Mucosa of gallbladder (tissue), 1 donor: ENCODE results near the gene ZBTB20. TPM values are rescaled to one million over a fixed set of nuclear protein-coding genes. Genes with fewer than 3 reads are reported as not detected.
"Not testable (repeated sequence)": the region's sequence is repeated elsewhere in the genome, so short reads cannot be mapped to it uniquely, and the experiment has no call there.

Experiments used
- DNase-seq: peaks from one replicate; pipeline ENCODE4 v3.0.0-alpha.2; 2020; ENCODE audit warnings: low spot score
- total RNA-seq: library from RNA; stranded (reverse); gene quantifications from one replicate; pipeline ENCODE4 v1.2.1, GENCODE V29; 2021
- donor health status: DM: no; HTN: no; CAD: no.

The ZBTB20 gene
- total RNA-seq, 1 donor from 2014 or later: 75.9 TPM

DNA sequence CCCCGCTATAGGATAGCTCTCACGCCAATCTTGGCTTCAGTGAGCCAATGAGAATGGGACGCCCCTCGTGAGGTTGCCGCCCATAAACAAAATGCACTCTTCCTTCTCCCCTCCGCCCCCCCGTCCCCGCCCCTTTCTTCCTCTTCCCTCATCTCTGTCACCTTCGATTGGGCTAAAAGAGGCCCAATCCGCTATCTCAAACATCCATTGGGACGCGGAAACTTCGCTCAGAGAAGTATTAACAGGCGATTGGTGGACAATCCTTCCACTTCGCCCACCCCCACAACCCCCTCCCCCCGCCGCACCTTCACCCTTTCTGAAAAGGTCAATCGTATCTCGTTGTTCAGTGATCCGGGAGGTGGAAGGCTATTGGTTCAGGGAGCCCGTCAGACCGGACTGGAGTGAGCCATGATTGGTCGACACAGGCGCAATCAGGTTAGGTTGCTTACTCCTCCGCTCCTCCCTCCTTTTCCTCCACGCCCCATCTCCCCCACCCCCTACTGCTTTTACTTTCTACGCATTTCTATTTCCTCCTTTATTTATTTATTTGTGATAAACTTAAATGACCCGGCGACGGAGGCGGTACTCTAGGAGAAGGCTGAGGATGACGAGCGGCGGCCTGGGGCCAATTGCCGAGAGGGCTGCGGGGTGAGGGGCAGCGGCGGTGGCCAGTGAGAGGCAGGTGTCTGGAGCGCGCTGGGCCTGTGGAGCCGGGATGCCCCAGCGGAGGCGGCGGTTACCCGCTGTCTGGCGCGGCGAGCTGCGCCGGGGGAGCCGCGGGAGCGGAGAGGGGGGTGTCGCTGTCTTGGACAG is 447 bp upstream of the ZBTB20 start:
- DNase-seq: peak; percentile 99

DNA sequence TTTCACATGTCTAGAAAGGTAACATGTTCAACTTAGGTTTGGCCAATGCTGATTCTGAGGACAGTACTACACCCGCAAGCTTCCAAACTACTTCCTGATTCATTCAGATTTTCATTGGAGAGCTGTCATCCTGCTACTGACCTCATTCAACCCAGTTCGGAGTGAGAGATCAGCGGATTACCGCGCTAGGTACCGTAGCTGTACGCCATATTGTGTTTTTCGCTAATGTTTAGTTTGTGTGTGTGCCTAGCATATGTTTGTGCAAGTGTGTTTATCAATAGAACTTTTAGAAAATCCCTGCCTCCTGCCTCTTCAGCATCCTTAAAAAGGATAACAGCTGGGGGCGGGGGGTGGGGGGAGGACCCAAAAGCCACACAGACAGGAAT is 1.1 kb downstream of the ZBTB20 start:
- peak; percentile 36 for DNase-seq

DNA sequence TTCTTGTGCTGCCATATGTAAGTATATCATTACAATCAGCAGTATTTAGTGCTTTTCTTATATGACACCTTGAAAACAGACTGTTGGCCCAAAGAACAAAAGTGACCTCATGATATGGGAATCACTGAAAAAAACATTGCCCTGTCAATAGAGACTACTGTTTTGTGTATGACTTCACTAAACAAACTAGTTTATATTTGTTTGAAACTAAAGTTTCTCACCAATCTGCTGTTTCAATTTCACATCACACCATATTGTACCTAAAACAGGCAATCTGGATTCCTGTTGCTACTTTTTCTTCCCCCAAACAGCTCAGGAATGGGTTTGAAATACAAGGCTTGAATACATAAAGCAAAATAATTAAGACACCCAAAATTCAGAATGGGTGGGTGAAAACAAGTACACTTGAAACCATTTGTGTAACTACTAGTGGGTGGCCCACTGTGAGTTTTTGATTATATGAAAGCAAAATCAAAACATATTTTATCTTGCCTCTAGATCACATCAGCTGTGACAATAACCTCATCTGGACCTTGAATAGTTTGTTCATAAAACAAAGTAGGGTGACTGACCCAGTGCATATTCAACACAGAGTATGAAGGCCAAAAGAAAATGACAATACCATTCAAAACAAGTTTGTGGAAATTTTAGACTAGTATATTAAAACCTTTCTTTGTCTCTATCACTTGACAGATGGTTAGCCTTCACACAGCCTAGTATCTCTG is 5.9 kb downstream of the ZBTB20 start:
- no peak for DNase-seq

DNA sequence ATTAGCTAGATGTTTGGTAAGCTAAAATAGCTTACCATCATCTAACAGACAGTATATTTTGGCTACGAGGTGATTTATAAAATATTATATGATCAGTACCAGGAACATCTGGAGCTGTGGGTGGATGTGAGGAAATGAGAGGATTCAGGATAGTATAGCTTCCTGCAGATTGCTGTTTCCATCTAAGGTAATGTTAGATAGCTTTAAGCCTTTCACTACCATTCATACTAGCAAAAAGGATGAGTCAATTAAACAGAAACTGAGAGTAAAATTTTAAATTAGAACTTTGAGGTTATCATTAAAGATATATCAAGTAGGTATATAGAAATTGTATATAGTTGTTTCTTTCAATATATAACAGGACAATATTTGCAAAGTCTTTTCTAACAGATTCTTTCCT is 8.0 kb downstream of the ZBTB20 start:
- DNase-seq: no peak

DNA sequence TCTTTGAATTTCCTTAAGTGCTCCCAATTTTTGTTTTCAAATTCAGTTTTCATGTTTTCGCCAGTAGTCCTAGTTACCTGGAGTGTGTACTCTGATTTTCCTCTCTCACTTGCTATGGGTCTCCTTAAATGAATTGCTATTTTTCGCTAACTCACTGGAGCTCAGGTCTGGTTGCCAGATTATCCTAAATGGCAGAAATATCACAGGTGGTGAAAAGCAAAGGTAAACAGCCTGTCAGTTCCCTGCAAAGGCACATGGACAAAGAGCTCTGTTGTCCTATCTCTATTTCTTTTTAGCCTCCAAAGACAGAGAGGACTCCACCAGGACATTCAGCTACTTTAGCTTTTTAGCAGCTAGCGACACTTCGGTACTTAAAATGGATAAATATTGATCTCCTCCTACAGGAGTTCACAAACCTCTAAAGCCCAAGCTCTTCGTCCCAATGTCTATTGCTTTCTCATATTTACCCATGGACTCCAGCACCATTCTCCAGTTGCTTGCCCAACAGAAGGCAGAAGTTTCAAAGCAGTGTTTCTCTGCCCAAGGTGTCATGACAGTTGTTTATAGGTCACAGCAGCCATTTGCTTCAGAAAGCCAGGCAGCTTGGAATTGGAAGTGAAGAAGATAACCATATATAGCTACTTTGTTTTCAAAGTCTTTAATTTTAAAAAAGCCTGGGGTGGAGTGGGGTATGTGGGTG is 12.3 kb downstream of the ZBTB20 start:
- DNase-seq: no peak

DNA sequence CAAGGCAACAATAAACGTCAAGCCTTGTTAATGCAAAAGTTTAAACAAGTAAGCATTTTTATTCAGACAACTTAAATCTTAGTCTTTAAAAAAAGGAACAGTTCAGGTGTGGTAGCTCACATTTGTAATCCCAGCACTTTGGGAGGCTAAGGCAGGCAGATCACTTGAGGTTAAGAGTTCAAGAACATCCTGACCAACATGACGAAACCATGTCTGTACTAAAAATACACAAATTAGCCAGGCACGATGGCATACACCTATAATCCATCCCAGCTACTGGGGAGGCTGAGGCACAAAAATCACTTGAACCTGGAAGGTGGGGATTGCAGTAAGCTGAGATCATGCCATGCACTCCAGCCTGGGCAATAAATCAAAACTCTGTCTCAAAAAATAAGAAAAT is 19.9 kb downstream of the ZBTB20 start:
- DNase-seq: no peak

DNA sequence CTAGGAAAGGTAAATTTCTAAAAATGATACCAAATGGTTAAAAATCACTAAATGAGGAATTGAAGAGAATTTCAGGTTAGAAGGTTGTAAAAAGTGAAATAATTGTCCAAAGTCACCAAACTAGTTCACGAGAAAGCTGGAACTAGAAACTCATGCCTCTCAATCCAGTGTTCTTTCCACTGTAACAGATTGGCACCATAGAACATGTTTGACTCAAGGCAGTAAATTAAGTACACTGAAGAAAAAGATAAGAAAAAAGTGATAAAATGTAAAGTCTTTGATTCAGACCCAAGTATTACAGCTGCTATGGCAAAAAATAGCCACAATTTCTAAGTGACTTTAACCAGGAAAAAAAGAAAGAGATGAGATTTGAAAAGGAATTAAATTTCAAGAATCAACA is 26.5 kb downstream of the ZBTB20 start:
- no peak for DNase-seq

DNA sequence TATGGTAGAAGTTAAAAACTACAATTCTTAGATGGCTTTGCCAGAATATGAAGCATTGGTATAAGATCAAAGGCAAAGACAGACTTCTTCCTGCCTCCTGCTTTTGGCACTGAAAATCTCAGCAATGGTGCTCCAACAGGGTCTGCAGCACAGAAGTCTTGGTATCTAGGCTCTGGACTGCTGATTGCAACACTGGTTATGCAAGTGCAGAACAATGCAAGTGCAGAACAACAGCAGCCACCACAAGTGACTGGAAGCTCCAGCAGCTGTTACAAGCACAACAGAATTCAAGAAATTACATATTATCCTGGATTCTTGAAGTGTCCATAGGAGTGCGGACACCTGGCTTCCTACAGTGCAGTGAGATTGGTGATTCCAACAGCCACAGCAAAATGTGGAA is 33.7 kb downstream of the ZBTB20 start:
- no peak for DNase-seq

DNA sequence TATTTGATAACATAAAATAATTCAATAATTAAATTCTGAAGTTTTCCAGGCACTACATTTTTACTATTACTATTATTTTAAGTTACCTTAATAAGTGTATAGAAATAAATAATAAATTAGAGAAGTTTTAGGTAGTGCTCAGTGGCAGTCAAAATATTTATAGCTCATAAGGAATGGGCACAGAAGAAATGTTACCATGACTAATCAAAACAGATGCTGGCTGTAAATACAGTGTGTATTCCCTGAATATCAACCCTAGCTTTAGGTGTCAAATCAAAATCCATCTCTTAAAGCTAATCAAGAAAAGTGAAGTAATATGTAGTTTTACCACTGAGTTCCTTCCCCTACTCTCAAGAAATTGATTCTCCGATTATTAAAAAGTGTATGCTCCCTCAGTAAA is 35.5 kb downstream of the ZBTB20 start:
- DNase-seq: no peak

DNA sequence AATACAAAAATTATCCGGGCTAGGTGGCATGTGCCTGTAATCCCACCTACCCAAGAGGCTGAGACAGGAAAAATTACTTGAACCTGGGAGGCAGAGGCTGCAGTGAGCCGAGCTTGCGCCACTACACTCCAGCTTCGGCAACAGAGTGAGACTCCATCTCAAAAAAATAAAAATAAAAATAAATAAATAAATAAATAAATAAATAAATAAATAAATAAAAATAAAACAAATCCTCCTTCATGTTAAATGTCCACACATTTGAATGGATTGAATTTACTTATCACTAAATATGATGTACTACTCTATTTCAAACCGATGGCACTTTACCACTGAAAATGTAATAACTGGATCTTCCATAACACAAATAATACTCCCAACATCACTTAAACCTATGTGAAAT is 36.3 kb downstream of the ZBTB20 start:
- DNase-seq: no peak

DNA sequence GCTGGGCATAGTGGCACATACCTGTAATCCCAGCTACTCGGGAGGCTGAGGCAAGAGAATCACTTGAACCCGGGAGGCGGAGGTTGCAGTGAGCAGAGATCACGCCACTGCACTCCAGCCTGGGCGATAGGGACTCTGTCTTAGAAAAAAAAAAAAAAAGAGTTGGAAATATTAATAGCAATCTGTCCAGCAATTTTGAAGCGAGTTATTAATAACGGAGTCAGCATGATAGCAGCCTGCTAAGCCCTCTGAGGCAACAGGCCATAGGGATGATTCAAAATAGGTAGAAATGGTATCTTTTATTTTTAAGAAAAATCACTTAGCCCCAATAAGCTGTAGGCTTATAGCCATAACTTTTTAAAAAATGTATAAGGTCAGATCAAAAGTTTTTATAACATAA is 37.0 kb downstream of the ZBTB20 start:
- DNase-seq: not testable (repeated sequence)

DNA sequence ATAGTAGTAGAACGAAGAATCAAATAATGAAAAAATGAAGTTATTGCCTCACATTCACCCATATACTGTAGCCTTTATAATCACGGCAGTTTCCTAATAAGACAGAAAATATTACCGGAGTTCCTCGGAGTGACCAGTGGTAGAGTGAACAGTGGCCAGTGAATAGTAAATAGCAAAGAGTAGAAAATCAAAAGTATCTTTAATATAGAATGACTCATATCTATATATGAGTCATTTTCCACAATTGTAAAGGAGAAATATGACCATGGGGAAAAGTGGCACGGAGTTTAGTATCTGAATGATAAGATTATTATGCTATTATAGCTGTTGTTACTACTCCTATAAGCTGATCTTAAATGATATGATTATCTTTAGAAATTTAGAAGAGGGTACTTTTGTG is 38.5 kb downstream of the ZBTB20 start:
- no peak for DNase-seq

DNA sequence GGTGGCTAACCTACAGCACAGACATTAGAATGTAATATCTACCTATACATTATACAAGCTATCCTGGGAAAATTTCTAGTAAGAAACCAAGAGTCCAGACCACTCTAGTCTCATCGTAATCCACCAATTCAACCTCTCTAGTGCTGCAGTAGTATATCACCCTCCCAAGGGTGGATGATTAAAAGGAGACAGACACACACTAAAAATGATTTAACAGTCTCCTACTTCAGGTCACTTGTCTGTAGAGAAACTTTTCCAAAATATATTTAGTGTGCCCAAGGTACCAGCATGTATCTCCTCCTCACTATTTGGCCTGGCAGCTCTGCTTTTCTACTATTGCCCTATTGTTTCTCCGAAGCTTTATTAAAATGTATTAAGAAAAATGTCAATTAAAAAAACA is 45.0 kb downstream of the ZBTB20 start:
- no peak for DNase-seq

DNA sequence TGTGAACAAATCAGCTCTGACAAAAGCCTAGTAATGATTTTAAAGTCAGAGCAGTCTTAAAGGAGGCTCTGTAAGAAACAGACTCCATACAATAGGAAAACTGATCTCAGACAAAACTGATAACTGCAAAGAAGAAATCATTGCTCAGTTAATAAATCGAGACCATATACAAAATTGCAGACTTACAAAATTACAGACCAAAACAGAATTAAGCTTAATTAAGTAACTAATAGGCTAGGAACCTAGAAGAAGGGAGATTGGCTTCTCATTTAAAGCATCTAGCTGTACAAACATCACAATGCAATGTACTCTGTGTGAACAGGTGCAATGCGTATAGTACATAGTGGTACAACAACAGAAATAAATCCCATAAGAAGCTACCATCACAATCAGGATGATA is 46.3 kb downstream of the ZBTB20 start:
- no peak for DNase-seq

DNA sequence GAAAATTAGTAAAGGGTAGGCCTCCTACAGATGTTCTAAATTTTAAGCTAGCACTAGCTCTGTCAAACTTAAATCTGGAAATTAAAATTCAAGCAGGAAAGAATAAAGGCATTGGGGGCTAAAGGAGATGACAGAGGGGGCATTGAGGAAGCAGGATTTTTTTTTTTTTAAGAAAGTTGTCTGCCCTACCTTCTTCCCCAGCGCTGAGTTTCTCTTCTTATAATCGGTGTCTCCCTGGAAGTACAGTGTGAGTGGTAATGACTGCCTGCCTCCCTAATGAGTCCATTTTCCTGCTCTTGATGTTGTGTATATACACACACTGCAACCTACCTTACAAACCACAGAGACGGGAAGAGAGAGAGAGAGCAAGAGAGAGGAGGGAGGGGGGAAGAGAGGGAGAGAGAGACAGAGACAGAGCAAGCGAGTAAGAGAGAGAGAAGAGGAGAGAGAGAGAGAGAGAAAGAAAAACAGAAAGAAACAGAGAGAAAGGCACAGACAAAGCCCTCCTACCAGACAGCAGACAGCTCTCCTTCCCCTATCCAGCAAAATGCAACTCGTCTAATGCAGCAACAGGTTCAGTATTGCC is 47.0 kb downstream of the ZBTB20 start:
- DNase-seq: peak; percentile 43

DNA sequence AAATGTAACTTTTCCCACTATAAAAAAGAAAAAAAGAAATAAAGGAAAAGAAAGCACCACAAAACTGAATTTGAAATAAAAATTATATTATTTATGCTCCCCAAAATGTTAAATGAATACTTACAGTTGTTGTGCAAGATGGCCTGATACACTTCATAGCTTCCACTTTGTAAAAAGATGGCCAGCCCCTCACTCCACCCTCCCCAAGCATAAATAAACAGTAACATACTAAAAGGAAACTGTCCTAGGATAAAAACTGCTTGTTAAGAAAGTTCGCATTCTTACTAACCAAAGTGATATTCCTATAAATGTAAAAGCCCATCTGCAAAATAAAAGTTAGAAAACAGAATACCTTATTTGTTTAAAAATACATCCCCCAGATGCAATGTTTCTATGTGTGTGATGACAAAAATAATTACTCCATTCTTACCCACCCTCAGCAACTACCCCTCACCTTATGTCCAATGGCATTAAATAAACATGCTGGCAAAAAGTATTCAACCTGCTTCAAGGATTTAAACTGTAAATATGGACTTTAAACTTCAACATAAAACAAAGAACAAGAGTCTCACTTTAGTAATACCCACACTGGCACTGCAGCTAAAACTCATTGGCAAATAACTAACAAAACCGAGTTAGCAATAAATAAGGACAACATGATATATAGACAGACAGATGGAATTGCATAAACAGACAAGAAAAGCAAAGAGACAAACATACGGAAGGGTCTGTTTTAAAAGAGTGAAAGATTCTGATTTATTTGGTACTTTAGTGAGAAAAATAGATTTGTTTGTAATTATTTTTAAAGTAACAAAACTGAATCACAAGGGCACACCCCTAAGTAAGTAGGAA is 47.7 kb downstream of the ZBTB20 start:
- DNase-seq: no peak

DNA sequence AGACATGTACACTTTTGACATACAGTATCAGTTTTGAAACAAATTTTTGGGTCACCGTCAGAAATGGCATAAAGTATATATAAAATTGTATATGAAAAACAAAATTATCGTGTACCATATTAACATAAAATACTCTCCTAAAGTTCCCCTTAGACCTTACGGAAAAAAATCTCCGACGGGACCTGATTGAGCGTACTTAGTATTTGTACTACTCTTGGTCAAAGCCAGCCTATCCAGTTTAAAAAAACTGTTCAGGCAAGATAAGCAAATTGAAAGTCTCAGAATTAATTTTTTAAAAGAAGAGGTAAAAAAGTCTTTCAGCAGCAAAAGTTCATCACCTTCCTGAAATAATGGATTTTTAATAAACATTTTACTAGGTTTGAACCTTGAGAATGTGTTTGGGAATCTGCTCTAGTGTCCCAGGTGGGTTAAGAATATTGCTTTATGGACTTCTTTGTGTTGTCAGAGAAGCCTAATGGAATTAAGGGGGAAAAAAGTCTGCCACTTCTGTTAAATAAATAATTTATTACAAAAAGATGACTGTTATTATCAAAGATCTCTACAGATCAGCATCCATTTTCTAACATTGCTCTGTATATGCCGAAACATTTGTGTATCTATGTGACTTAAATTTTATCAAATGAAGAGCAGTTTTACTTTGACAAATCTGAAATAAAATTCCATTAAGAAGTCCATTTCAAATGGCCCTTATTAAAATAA is 48.6 kb downstream of the ZBTB20 start:
- no peak for DNase-seq

DNA sequence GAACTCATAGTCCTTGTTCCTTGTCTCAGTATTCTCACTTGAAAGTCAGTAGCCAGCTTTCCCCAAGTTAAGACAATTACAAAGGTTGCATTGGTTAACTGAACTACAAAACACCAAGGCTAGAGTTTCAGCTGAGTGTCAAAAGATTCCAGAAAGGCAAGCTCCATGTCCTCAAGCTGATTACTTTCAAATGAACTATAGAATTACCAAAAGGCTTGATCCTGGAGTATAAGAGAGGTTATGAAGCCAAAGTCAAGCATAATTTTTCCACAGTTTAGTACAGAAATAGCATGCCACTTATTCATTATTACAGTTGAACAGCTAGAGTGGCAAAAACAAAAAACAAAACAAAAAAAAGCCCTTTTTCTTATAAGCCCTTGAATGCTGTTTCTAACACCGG is 51.9 kb downstream of the ZBTB20 start:
- DNase-seq: no peak

DNA sequence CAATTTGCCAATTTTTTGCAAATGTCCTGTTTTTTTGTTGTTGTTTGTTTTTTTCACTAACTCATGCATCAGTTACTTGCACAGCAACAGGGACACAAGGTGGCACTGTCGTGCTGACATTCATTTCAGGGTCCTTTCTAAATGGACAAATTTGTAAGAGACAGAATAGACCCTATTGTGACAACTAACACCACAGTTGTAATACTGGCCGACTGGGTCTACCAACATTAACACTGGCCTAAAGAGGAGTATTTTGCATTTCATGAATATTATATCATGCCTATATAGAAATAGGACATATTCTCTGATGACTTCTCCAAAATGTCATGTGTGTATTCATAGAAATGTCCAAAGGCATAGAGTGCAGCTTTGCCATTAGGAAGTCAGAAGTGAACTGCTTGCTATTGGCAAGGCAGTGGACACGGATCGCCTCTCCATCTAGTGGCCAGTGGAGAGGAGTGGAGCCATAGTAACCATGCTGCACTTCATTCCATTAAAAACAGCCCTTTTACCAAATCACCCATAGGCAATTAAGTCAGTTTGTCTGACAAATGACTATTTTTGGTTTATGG is 54.8 kb downstream of the ZBTB20 start:
- DNase-seq: peak; percentile 59

DNA sequence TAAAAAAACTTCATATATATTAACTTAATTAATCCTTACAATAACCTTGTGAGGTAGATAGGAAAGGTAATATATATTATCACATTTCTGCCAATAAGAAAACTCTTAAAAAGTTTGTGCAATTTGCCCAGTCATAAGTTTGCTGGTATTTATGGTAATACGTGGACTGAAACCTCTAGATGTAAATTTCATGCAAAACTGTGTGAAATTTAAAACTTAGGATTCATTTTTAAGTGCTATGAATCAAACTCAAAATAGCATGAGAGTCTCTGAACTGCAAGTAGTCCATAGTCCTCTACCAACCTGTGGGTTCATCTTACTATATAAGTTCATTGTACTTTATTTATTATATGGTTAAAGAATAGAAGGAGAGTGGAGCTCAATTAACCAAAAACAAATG is 56.4 kb downstream of the ZBTB20 start:
- no peak for DNase-seq
